Sigmoid colon (tissue), 7 donors: Measurements from ENCODE around the gene SPOCK1. TPM values are rescaled to one million over a fixed set of nuclear protein-coding genes. Genes with fewer than 3 reads are reported as not detected.

Experiments
- DNase-seq: peaks from one replicate; pipeline ENCODE4 v3.0.0-alpha.2; 2019
- H3K27ac ChIP-seq, 4 donors: fragments of 200-600 bp; sonication (generic); one replicate each; pipeline ENCODE4 v1.5.1; 2016 to 2019; ENCODE audit warnings: mild to moderate bottlenecking in 1 of 4
- H3K27me3 ChIP-seq, 3 donors: fragments of 200-600 bp; sonication (generic); one replicate each; pipeline ENCODE4 v1.5.1; 2019; ENCODE audit warnings: mild to moderate bottlenecking in 1 of 3
- H3K36me3 ChIP-seq, 4 donors: fragments of 200-600 bp; sonication (generic); one replicate each; pipeline ENCODE4 v1.5.1; 2016 to 2019
- H3K4me1 ChIP-seq, 4 donors: fragments of 200-600 bp; sonication (generic); one replicate each; pipeline ENCODE4 v1.5.1; 2017 to 2019
- H3K4me3 ChIP-seq, 4 donors: fragments of 200-600 bp; sonication (generic); one replicate each; pipeline ENCODE4 v1.5.1; 2017 to 2019; ENCODE audit warnings: mild to moderate bottlenecking in 2 of 4, moderate library complexity in 1 of 4
- H3K9me3 ChIP-seq, 4 donors: fragments of 200-600 bp in 3 of 4; sonication (generic) in 3 of 4; one replicate each; pipeline versions ENCODE4 v1.5.1 to v1.6.1; 2013 to 2019
- EP300 ChIP-seq, 4 donors: sonication (generic); formaldehyde crosslinking; IDR thresholded peaks; one replicate each; pipeline ENCODE4 v1.6.1; 2017; ENCODE audit warnings: antibody characterized with exemption in 4 of 4
- POLR2A ChIP-seq, 2 donors: fragments of 450-650 bp; IDR thresholded peaks; one replicate each; pipeline ENCODE4 v1.6.1; 2016; ENCODE audit warnings: antibody characterized with exemption in 2 of 2, mild to moderate bottlenecking in 2 of 2, moderate library complexity in 2 of 2
- POLR2AphosphoS5 ChIP-seq, 4 donors: sonication (generic); formaldehyde crosslinking; IDR thresholded peaks; one replicate each; pipeline ENCODE4 v1.6.1; 2017; ENCODE audit warnings: antibody characterized with exemption in 4 of 4
- WGBS, 2 donors: extraction: QIAGEN DNeasy Blood & Tissue Kit; methylation state at CpG; one replicate each; pipeline ENCODE4 v1.1.7; 2013; 5-methylcytosine and 5-hydroxymethylcytosine counted together
- intact Hi-C: fragments of 100-400 bp; cut with DNase I; formaldehyde crosslinking; loops from one replicate; pipeline ENCODE4 v1.15.1; 2023
- polyA plus RNA-seq, 3 donors: library from polyadenylated mRNA; stranded (reverse); fragments of 200-250 nt; gene quantifications; one replicate each; pipeline ENCODE4 v1.2.3, GENCODE V29; 2013
- total RNA-seq, 4 donors: library from RNA; depleted of rRNA; stranded (reverse); fragments of >200 nt; gene quantifications; one replicate each; pipeline ENCODE4 v1.1.0, GENCODE V29; 2016
- TF ChIP-seq, protein P1 (sequence below), 4 experiments: fragments of 450-650 bp in 3 of 4; fragments of 200-600 bp in 1 of 4; IDR thresholded peaks; one replicate each; pipeline ENCODE4 v1.5.1; 2016 to 2019; ENCODE audit warnings: antibody characterized with exemption in 4 of 4, mild to moderate bottlenecking in 3 of 4, moderate library complexity in 2 of 4
- donor health status: healthy with polysubstance abuse.
- donor health status: Bipolar disorder and iron deficiency.
- donor health status: healthy.

The SPOCK1 gene
- total and polyA plus RNA-seq, 7 donors = 2.4 to 104 (median 33.4) TPM

DNA sequence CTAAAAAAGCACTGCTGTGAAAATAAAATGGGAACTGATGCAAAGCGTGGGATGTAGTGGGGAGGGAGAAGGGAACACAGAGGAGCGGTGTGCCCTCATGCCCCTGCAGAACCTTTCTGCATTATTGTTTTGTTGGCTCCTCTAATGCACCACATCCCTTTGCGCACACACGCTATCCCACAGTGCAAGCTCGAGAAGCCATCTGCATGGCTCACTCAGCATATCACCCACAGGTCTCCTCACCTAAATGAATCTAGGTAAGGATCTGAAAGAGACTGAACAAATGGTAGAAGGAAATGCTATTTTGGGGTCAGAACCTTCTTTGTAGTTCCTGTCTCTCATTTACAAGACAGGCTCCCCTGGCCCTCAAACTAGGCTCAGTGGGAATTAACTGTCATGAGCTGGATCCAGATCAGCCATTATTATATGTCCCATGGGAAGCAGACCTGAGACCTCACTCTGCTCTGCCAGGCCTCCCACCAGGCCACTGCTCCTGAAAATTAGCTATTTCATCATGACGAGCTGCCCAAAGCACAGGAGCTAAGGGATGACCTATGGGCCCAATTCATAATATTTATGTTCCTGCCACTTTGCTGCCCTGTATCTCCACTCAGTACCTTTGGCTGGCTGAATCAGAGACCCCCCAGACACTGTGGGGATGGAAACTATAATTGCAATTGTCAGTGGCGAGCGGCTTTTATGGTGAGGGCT lies 169.4 kb downstream of the SPOCK1 start:
- Histone ChIP-seq H3K9me3 (no peaks in the 10 kb centered on the region), H3K36me3 (no peaks in the 10 kb centered on the region), H3K27me3 (no peaks in the 10 kb centered on the region), H3K27ac (no peak overlapping the region), H3K4me3 (no peak overlapping the region), H3K4me1 (peaks cover 0 to 21% (median 13%) of the 10 kb centered on the region in 4 donors)
- intact Hi-C loops = no loop called here
- 91 to 94% methylated on average over 8 of the region's 8 CpGs for WGBS, 2 donors
- TF ChIP-seq POLR2A (IDR thresholded peaks at IDR 0.05) = no peak
- TF ChIP-seq EP300 (IDR thresholded peaks at IDR 0.05) = no peak
- TF ChIP-seq, protein P1, sequence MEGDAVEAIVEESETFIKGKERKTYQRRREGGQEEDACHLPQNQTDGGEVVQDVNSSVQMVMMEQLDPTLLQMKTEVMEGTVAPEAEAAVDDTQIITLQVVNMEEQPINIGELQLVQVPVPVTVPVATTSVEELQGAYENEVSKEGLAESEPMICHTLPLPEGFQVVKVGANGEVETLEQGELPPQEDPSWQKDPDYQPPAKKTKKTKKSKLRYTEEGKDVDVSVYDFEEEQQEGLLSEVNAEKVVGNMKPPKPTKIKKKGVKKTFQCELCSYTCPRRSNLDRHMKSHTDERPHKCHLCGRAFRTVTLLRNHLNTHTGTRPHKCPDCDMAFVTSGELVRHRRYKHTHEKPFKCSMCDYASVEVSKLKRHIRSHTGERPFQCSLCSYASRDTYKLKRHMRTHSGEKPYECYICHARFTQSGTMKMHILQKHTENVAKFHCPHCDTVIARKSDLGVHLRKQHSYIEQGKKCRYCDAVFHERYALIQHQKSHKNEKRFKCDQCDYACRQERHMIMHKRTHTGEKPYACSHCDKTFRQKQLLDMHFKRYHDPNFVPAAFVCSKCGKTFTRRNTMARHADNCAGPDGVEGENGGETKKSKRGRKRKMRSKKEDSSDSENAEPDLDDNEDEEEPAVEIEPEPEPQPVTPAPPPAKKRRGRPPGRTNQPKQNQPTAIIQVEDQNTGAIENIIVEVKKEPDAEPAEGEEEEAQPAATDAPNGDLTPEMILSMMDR (IDR thresholded peaks at IDR 0.05) = no peak
- TF ChIP-seq POLR2AphosphoS5 (IDR thresholded peaks at IDR 0.05) = no peak
- DNase-seq = no peak

DNA sequence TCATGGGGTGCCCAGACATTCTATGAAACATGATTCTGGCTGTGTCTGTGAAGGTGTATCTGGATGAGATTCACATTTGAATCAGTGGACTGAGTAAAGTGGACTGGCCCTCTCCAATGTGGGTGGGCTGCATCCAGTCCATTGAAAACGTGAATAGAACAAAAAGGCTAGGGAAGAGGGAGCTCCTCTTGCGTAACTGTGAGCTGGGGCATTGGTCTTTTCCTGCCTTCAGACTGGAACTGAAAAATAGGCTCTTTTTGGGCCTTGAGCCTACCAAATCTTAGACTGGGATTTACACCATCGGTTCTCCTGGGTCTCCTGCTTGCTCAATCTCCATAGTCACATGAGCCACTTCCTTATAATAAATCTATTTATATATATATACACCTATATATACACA lies 170.1 kb downstream of the SPOCK1 start:
- no peaks in the 10 kb centered on the region for H3K27me3 ChIP-seq
- WGBS, 2 donors = 79 to 82% methylated on average over 3 of the region's 3 CpGs
- intact Hi-C loops = no loop called here

DNA sequence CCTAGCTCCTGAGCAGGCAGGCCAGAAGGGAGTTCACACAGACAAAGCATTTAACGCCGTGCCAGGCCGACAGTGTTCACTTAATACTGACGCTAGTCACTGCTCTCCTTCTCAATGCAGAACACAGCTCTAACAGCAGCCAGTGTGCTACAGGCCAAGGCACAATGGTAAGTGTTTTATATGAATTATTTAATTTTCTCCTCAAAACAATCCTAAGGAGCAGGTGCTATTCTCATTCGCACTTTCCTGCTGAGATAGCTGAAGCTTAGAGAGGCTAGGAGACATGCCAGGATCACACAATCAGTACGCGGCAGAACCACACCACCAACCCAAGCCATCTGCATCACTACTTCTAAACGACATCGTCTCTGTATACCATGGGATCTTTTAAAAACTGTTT lies 170.7 kb downstream of the SPOCK1 start:
- WGBS, 2 donors = 92 to 93% methylated on average over 9 of the region's 9 CpGs
- no peak overlapping the region for H3K27ac ChIP-seq
- no peak for DNase-seq
- no peaks in the 10 kb centered on the region for H3K36me3 ChIP-seq
- H3K4me1 ChIP-seq = peaks cover 0 to 9% (median 4%) of the 10 kb centered on the region in 4 donors
- intact Hi-C loops = no loop called here
- TF ChIP-seq EP300 (IDR thresholded peaks at IDR 0.05) = no peak
- TF ChIP-seq, protein P1 (IDR thresholded peaks at IDR 0.05) = no peak
- no peak for TF ChIP-seq POLR2AphosphoS5 (IDR thresholded peaks at IDR 0.05)
- no peak for TF ChIP-seq POLR2A (IDR thresholded peaks at IDR 0.05)
- H3K4me3 ChIP-seq = no peak overlapping the region
- H3K27me3 ChIP-seq = no peaks in the 10 kb centered on the region
- no peaks in the 10 kb centered on the region for H3K9me3 ChIP-seq

More for the DNA sequence above, 170.1 kb downstream of the SPOCK1 start:
- no peak overlapping the region for H3K27ac ChIP-seq
- peaks cover 0 to 14% (median 9%) of the 10 kb centered on the region in 4 donors for H3K4me1 ChIP-seq
- DNase-seq = no peak
- no peaks in the 10 kb centered on the region for H3K36me3 ChIP-seq
- no peaks in the 10 kb centered on the region for H3K9me3 ChIP-seq
- no peak overlapping the region for H3K4me3 ChIP-seq
- no peak for TF ChIP-seq POLR2A (IDR thresholded peaks at IDR 0.05)
- TF ChIP-seq, protein P1 (IDR thresholded peaks at IDR 0.05) = no peak
- no peak for TF ChIP-seq EP300 (IDR thresholded peaks at IDR 0.05)
- TF ChIP-seq POLR2AphosphoS5 (IDR thresholded peaks at IDR 0.05) = no peak

DNA sequence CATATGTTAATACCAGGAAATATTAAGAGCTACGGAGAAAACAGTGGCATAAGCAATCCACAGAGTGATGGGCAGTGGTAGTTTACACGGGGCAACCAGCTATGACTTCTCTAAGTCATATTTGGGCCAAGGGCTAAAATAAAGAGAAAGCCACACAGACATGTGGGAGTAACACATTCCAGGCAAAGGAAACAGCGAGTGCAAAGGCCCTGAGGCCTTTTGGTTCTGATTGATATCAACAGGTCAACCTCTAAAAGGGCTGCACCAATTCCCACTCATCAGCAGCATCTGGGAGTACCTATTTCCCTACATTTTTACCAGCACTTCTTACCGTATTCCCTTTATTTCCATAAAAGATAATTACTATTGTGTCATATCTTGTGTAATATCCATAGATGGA lies 173.4 kb downstream of the SPOCK1 start:
- Histone ChIP-seq H3K27me3 (no peaks in the 10 kb centered on the region), H3K9me3 (no peaks in the 10 kb centered on the region), H3K27ac (no peak overlapping the region), H3K4me3 (no peak overlapping the region), H3K4me1 (peaks cover 0 to 4% (median under 1%) of the 10 kb centered on the region in 4 donors), H3K36me3 (no peaks in the 10 kb centered on the region)
- TF ChIP-seq, protein P1 (IDR thresholded peaks at IDR 0.05) = no peak
- no peak for TF ChIP-seq POLR2AphosphoS5 (IDR thresholded peaks at IDR 0.05)
- no peak for TF ChIP-seq POLR2A (IDR thresholded peaks at IDR 0.05)
- no peak for TF ChIP-seq EP300 (IDR thresholded peaks at IDR 0.05)
- DNase-seq = no peak
- 82 to 89% methylated on average over 4 of the region's 4 CpGs for WGBS, 2 donors
- intact Hi-C loops = no loop called here
